GM12872 (cell line): ENCODE results near the gene TEX261.

Source experiments
- TF ChIP-seq, protein P1 (sequence below): IDR thresholded peaks from 3 replicates; pipeline ENCODE4 v1.5.1; 2011; ENCODE audit warnings: low read depth, mild to moderate bottlenecking, low read length, moderate library complexity; ENCODE audit not compliant: insufficient read depth

TEX261 gene

DNA sequence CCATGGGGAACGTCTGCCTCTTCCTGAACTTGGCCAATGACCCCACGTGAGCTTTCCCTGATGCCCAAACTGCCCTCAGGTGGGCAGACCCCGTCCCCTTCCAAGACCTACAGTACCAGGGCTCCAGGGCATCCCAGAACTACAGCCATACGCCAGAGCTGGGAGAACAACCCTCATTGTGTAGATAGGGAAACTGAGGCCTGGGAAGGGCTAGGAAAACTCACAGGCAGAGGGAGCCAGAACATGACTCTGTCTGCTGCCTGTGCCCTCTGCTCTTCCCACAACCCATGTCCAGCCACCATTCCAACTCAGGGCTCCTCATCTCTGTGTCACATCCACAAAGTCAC is 33.1 kb downstream of the TEX261 start:
- TF ChIP-seq, protein P1, sequence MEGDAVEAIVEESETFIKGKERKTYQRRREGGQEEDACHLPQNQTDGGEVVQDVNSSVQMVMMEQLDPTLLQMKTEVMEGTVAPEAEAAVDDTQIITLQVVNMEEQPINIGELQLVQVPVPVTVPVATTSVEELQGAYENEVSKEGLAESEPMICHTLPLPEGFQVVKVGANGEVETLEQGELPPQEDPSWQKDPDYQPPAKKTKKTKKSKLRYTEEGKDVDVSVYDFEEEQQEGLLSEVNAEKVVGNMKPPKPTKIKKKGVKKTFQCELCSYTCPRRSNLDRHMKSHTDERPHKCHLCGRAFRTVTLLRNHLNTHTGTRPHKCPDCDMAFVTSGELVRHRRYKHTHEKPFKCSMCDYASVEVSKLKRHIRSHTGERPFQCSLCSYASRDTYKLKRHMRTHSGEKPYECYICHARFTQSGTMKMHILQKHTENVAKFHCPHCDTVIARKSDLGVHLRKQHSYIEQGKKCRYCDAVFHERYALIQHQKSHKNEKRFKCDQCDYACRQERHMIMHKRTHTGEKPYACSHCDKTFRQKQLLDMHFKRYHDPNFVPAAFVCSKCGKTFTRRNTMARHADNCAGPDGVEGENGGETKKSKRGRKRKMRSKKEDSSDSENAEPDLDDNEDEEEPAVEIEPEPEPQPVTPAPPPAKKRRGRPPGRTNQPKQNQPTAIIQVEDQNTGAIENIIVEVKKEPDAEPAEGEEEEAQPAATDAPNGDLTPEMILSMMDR = no peak

GRCh38 chr2:70960833-70961647 is 33.6 kb downstream of the TEX261 start:
- TF ChIP-seq, protein P1 = no peak

DNA sequence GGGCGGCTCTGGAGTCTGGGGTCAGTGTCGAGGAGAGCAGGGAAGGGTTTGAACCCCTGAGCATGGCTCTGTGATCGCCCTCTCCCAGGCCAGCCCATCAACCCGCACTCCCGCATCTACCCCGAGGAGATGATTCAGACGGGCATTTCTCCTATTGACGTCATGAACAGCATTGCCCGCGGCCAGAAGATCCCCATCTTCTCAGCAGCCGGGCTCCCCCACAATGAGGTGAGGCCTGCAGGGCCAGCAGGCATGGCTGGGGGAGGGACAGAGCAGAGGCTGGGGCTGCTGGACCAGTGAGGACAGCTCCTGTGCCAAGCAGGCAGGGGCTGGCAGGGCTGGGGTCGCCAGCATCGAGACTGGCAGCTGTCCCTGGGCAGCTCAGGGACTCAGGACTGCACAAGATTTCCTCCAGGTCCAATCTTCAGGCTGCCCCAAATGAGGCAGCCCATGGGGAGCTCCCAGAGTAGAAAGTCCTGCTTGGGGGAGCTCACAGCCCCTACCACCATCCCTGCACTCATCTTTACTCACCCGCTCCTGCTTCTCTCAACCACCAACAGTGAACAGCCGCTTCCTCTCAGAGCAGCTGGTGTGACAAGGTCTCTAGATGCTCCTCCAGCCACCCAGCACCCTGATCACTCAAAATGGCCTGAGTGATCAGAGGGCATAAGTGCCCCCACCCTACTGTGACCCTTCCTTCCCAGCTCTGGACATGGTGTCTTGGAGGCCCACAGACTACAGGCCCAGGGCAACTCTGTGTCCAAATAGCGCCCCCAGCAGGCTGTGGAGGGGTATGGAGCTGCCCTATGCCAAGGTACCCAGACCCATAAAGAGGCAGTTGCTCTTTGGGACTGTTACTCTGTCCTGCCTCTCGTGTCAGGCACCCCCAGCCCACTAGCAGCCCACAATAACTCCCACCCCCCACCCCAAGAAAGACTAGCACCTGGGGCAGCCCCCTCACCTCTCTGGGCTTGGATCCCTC is 34.5 kb downstream of the TEX261 start:
- TF ChIP-seq, protein P1 = peak; percentile 46

GRCh38 chr2:70959271-70959761 is 35.4 kb downstream of the TEX261 start:
- TF ChIP-seq, protein P1 = no peak

- TF ChIP-seq, protein P1 = no peak
Measured at GRCh38 chr2:70958759-70959158, 35.9 kb downstream of the TEX261 start.

DNA sequence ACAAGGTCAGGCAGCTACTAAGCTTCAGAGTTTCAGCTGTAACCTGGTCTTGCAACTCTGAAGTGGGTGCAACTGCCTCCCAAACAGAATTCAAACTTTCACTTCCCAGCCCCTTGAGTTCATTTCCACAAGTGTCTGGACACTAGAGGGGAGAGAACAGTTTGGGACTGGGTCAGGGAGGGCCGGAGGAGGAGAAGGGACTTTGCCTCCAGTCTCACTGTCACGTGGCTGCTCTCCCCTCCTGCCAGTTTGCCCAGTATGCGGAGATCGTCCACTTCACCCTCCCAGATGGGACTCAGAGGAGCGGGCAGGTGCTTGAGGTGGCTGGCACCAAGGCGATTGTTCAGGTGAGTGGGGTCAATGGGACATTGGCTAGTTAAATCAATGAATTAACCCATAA is 36.9 kb downstream of the TEX261 start:
- TF ChIP-seq, protein P1 = no peak

DNA sequence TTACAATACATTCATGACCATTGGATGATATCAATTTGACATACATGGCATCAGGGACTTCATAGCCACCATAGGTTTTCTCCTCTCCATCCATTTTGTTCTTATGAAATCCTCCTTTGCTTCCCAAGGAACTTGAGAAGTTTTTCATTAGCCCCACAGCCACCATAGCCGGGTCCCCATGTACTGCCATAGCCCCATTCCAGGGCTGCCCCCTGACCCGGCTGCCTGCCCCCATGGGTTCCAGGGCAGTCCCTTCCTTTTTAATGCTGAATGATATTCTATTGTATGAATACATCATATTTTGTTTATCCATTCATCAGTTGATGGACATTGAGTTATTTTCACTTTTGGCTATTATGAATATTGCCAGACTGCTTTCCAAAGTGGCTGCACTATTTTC is 38.5 kb downstream of the TEX261 start:
- TF ChIP-seq, protein P1 = no peak
